Measurements from ENCODE around the gene AGR3.

AGR3 gene

DNA sequence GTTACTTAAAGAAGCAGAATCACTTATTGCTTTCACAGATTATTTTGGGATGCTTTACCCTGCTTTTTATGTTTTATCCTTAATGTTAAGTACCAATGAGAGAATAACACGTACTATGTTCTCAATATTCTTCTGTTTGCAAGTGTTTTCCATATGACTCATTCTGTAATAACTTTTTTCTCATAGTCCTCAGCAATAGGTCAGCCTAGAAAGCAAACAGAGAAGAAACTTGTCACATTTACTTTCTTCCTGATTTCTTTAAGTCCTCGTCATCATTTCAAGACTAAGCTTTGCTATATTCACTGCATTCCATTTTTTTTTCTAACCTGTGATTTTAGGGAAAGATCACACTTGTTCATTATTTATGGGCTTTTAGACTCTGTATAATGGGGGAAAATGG, 70.2 kb downstream of the AGR3 start:
- H3K27ac ChIP-seq (ENCODE audit: low read depth, low read length) = peak overlapping the region; percentile 57
- H2AFZ ChIP-seq (ENCODE audit: low read length, unreplicated experiment) = peak overlapping the region; percentile 53

DNA sequence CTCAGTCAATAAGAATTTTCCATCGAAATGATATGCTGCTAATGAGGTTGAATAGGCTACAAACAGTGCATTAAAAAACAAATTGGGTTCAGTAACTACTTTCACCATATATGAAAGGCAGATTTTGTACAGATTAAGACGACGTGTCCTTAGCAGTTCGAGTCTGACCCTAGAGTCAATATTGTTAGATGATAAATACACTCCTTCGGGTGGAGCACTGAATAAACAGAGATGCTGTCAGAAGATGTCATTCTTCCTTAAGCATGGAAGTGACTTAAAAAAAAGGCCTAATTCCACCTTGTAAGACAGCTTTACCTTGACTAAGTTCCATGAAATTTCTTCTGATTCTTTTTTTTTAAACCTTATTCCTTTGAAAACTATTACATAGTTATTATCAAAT, 71.2 kb downstream of the AGR3 start:
- Histone ChIP-seq H3K4me3 (ENCODE audit: low read depth, low read length) (no peak overlapping the region), H2AFZ (ENCODE audit: low read length, unreplicated experiment) (no peak overlapping the region), H3K4me1 (ENCODE audit: control insufficient read depth, insufficient read depth, low read length, unreplicated experiment) (peaks cover 12% of the 10 kb centered on the region), H3K27me3 (ENCODE audit: insufficient read depth, low read length) (no peaks in the 10 kb centered on the region), H3K36me3 (ENCODE audit: insufficient read depth, low read length) (no peaks in the 10 kb centered on the region), H3K27ac (ENCODE audit: low read depth, low read length) (no peak overlapping the region), H3K79me2 (ENCODE audit: control insufficient read depth, insufficient read depth, low read length, unreplicated experiment) (no peaks in the 10 kb centered on the region)

More for the DNA sequence above, 70.2 kb downstream of the AGR3 start:
- no peaks in the 10 kb centered on the region for H3K27me3 ChIP-seq (ENCODE audit: insufficient read depth, low read length)
- no peaks in the 10 kb centered on the region for H3K79me2 ChIP-seq (ENCODE audit: control insufficient read depth, insufficient read depth, low read length, unreplicated experiment)
- peaks cover 12% of the 10 kb centered on the region for H3K4me1 ChIP-seq (ENCODE audit: control insufficient read depth, insufficient read depth, low read length, unreplicated experiment)
- no peak overlapping the region for H3K4me3 ChIP-seq (ENCODE audit: low read depth, low read length)
- no peaks in the 10 kb centered on the region for H3K36me3 ChIP-seq (ENCODE audit: insufficient read depth, low read length)

DNA sequence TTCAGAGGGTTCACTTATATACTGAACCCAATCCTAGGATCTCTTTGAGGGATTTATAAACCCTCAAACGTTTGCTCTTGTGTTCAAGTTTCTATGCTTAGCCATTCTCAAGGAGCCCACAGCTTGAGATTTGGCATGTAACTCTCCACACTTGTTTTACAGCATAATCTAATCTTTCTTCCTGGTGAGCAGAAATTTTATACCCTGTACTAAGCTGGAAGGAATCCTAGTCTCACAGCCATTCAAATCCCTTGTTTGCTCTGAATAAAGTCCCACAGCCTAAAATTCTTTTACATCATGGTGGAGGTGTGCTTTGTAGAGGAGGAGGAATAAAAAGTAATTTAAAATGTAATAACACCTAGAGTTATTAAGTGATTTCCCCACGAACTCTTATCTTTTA, 71.7 kb downstream of the AGR3 start:
- H3K4me3 ChIP-seq (ENCODE audit: low read depth, low read length) = no peak overlapping the region
- no peak overlapping the region for H3K27ac ChIP-seq (ENCODE audit: low read depth, low read length)
- no peaks in the 10 kb centered on the region for H3K27me3 ChIP-seq (ENCODE audit: insufficient read depth, low read length)
- H3K36me3 ChIP-seq (ENCODE audit: insufficient read depth, low read length) = no peaks in the 10 kb centered on the region
- H3K79me2 ChIP-seq (ENCODE audit: control insufficient read depth, insufficient read depth, low read length, unreplicated experiment) = no peaks in the 10 kb centered on the region
- H3K4me1 ChIP-seq (ENCODE audit: control insufficient read depth, insufficient read depth, low read length, unreplicated experiment) = peaks cover 12% of the 10 kb centered on the region
- H2AFZ ChIP-seq (ENCODE audit: low read length, unreplicated experiment) = no peak overlapping the region

Data from ACC112 (cell line).